ENCODE measurements around the gene CLCN1. TPM values are rescaled to one million over a fixed set of nuclear protein-coding genes. Genes with fewer than 3 reads are reported as not detected.

CLCN1 gene
- total RNA-seq, 2 donors from 2014 or later = not detected

DNA sequence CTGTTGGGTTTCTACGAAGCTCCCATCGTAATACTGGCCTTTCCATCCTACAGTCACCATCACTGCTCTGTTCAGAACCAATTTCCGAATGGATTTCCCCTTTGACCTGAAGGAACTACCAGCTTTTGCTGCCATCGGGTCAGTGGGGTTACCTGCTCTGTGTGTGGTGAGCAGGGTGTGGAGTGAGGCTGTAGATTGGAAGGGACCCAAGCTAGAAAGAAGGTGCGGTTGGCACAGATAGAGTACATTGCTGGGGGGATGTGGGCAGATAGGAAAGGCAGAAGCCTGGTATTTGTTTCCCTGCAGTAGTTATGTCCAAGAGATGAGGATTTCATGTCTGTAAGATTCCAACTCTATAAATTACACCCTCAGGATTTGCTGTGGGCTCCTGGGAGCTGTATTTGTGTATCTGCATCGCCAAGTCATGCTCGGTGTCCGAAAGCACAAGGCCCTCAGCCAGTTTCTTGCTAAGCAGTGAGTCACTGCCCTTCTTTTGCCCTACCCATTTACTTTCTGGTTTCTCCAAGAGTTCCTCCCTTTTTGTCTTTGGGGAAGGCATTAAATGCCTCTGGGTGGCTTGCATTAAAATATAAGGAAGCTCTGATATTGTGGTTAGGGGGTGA, 15.4 kb downstream of the CLCN1 start:
- no peaks in the 10 kb centered on the region for H3K36me3 ChIP-seq
- no peaks in the 10 kb centered on the region for H3K9me3 ChIP-seq
- no peak overlapping the region for H3K9ac ChIP-seq (ENCODE audit: low read depth in 2 of 2, low read length in 2 of 2)
- H3K4me1 ChIP-seq = no peaks in the 10 kb centered on the region
- H3K4me3 ChIP-seq = no peak overlapping the region
- TF ChIP-seq, protein P1, sequence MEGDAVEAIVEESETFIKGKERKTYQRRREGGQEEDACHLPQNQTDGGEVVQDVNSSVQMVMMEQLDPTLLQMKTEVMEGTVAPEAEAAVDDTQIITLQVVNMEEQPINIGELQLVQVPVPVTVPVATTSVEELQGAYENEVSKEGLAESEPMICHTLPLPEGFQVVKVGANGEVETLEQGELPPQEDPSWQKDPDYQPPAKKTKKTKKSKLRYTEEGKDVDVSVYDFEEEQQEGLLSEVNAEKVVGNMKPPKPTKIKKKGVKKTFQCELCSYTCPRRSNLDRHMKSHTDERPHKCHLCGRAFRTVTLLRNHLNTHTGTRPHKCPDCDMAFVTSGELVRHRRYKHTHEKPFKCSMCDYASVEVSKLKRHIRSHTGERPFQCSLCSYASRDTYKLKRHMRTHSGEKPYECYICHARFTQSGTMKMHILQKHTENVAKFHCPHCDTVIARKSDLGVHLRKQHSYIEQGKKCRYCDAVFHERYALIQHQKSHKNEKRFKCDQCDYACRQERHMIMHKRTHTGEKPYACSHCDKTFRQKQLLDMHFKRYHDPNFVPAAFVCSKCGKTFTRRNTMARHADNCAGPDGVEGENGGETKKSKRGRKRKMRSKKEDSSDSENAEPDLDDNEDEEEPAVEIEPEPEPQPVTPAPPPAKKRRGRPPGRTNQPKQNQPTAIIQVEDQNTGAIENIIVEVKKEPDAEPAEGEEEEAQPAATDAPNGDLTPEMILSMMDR (IDR thresholded peaks at IDR 0.05) = no peak
- DNase-seq = no peak
- intact Hi-C loops (cut with DNase I) = no loop called here
- no peaks in the 10 kb centered on the region for H3K27me3 ChIP-seq
- H3K27ac ChIP-seq = no peak overlapping the region

- H3K9me3 ChIP-seq = no peaks in the 10 kb centered on the region
- H3K27me3 ChIP-seq = no peaks in the 10 kb centered on the region
- no peaks in the 10 kb centered on the region for H3K36me3 ChIP-seq
- no peak for DNase-seq
- no peaks in the 10 kb centered on the region for H3K4me1 ChIP-seq
- H3K27ac ChIP-seq = no peak overlapping the region
- TF ChIP-seq, protein P1 (IDR thresholded peaks at IDR 0.05) = no peak
- H3K9ac ChIP-seq (ENCODE audit: low read depth in 2 of 2, low read length in 2 of 2) = no peak overlapping the region
- intact Hi-C loops (cut with DNase I) = no loop called here
- no peak overlapping the region for H3K4me3 ChIP-seq
Observed at GRCh38 chr7:143334244-143334643, 18.3 kb downstream of the CLCN1 start.

- no peaks in the 10 kb centered on the region for H3K9me3 ChIP-seq
- DNase-seq = no peak
- no peak overlapping the region for H3K27ac ChIP-seq
- intact Hi-C loops (cut with DNase I) = no loop called here
- TF ChIP-seq, protein P1 (IDR thresholded peaks at IDR 0.05) = no peak
- no peak overlapping the region for H3K9ac ChIP-seq (ENCODE audit: low read depth in 2 of 2, low read length in 2 of 2)
- H3K36me3 ChIP-seq = no peaks in the 10 kb centered on the region
- H3K27me3 ChIP-seq = no peaks in the 10 kb centered on the region
- no peaks in the 10 kb centered on the region for H3K4me1 ChIP-seq
- no peak overlapping the region for H3K4me3 ChIP-seq
Observed at GRCh38 chr7:143337216-143337615, 21.3 kb downstream of the CLCN1 start.

GRCh38 chr7:143341842-143342241, 25.9 kb downstream of the CLCN1 start:
- TF ChIP-seq, protein P1 (IDR thresholded peaks at IDR 0.05) = no peak
- no peak for DNase-seq
- no peak overlapping the region for H3K9ac ChIP-seq (ENCODE audit: low read depth in 2 of 2, low read length in 2 of 2)
- H3K4me1 ChIP-seq = no peaks in the 10 kb centered on the region
- H3K36me3 ChIP-seq = no peaks in the 10 kb centered on the region
- no peak overlapping the region for H3K27ac ChIP-seq
- H3K27me3 ChIP-seq = no peaks in the 10 kb centered on the region
- no peak overlapping the region for H3K4me3 ChIP-seq
- no peaks in the 10 kb centered on the region for H3K9me3 ChIP-seq
- intact Hi-C loops (cut with DNase I) = no loop called here

- DNase-seq = no peak
- Histone ChIP-seq H3K27ac (no peak overlapping the region), H3K4me1 (no peaks in the 10 kb centered on the region), H3K9me3 (no peaks in the 10 kb centered on the region), H3K36me3 (no peaks in the 10 kb centered on the region), H3K27me3 (no peaks in the 10 kb centered on the region), H3K4me3 (no peak overlapping the region), H3K9ac (ENCODE audit: low read depth in 2 of 2, low read length in 2 of 2) (no peak overlapping the region)
- TF ChIP-seq, protein P1 (IDR thresholded peaks at IDR 0.05) = no peak
- intact Hi-C loops (cut with DNase I) = no loop called here
Observed at GRCh38 chr7:143343596-143343995, 27.7 kb downstream of the CLCN1 start.
